Sigmoid colon (tissue), 7 donors: ENCODE results near the gene RTTN. TPM values are rescaled to one million over a fixed set of nuclear protein-coding genes. Genes with fewer than 3 reads are reported as not detected.

Experiments used
- DNase-seq: peaks from one replicate; pipeline ENCODE4 v3.0.0-alpha.2; 2019
- H3K27ac ChIP-seq, 4 donors: fragments of 200-600 bp; sonication (generic); one replicate each; pipeline ENCODE4 v1.5.1; 2016 to 2019; ENCODE audit warnings: mild to moderate bottlenecking in 1 of 4
- H3K27me3 ChIP-seq, 3 donors: fragments of 200-600 bp; sonication (generic); one replicate each; pipeline ENCODE4 v1.5.1; 2019; ENCODE audit warnings: mild to moderate bottlenecking in 1 of 3
- H3K36me3 ChIP-seq, 4 donors: fragments of 200-600 bp; sonication (generic); one replicate each; pipeline ENCODE4 v1.5.1; 2016 to 2019
- H3K4me1 ChIP-seq, 4 donors: fragments of 200-600 bp; sonication (generic); one replicate each; pipeline ENCODE4 v1.5.1; 2017 to 2019
- H3K4me3 ChIP-seq, 4 donors: fragments of 200-600 bp; sonication (generic); one replicate each; pipeline ENCODE4 v1.5.1; 2017 to 2019; ENCODE audit warnings: mild to moderate bottlenecking in 2 of 4, moderate library complexity in 1 of 4
- H3K9me3 ChIP-seq, 4 donors: fragments of 200-600 bp in 3 of 4; sonication (generic) in 3 of 4; one replicate each; pipeline versions ENCODE4 v1.5.1 to v1.6.1; 2013 to 2019
- CTCF ChIP-seq, 4 experiments: fragments of 450-650 bp in 3 of 4; fragments of 200-600 bp in 1 of 4; IDR thresholded peaks; one replicate each; pipeline ENCODE4 v1.5.1; 2016 to 2019; ENCODE audit warnings: antibody characterized with exemption in 4 of 4, mild to moderate bottlenecking in 3 of 4, moderate library complexity in 2 of 4
- EP300 ChIP-seq, 4 donors: sonication (generic); formaldehyde crosslinking; IDR thresholded peaks; one replicate each; pipeline ENCODE4 v1.6.1; 2017; ENCODE audit warnings: antibody characterized with exemption in 4 of 4
- POLR2A ChIP-seq, 2 donors: fragments of 450-650 bp; IDR thresholded peaks; one replicate each; pipeline ENCODE4 v1.6.1; 2016; ENCODE audit warnings: antibody characterized with exemption in 2 of 2, mild to moderate bottlenecking in 2 of 2, moderate library complexity in 2 of 2
- POLR2AphosphoS5 ChIP-seq, 4 donors: sonication (generic); formaldehyde crosslinking; IDR thresholded peaks; one replicate each; pipeline ENCODE4 v1.6.1; 2017; ENCODE audit warnings: antibody characterized with exemption in 4 of 4
- WGBS, 2 donors: extraction: QIAGEN DNeasy Blood & Tissue Kit; methylation state at CpG; one replicate each; pipeline ENCODE4 v1.1.7; 2013; 5-methylcytosine and 5-hydroxymethylcytosine counted together
- intact Hi-C: fragments of 100-400 bp; cut with DNase I; formaldehyde crosslinking; loops from one replicate; pipeline ENCODE4 v1.15.1; 2023
- polyA plus RNA-seq, 3 donors: library from polyadenylated mRNA; stranded (reverse); fragments of 200-250 nt; gene quantifications; one replicate each; pipeline ENCODE4 v1.2.3, GENCODE V29; 2013
- total RNA-seq, 4 donors: library from RNA; depleted of rRNA; stranded (reverse); fragments of >200 nt; gene quantifications; one replicate each; pipeline ENCODE4 v1.1.0, GENCODE V29; 2016
- donor health status: healthy with polysubstance abuse.
- donor health status: Bipolar disorder and iron deficiency.
- donor health status: healthy.

The RTTN gene
- total and polyA plus RNA-seq, 7 donors, result 1.4 to 18.2 (median 11.3) TPM

DNA sequence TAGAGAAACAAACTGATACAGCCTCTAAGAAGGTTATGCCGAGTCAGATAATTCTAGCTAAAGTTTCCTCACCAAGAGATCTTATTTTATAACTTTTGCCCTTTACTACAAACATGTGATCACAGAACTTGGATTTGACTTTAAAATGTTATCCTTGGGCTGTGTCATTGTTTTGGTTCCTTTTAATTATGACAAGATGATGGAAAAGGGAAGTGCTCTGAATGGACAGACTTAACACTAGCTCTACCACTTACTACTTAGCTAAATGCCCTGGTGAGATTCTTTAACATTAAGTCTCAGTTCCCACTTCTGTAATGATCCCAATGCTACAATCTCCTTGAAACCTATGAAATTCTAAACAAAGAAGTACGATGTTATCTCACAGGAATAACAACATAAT lies 69.9 kb downstream of the RTTN start:
- intact Hi-C loops, result no loop called here
- 72 to 81% methylated on average over 2 of the region's 2 CpGs for WGBS, 2 donors
- H3K4me3 ChIP-seq, result no peak overlapping the region
- no peaks in the 10 kb centered on the region for H3K27me3 ChIP-seq
- no peak for DNase-seq
- TF ChIP-seq POLR2A (IDR thresholded peaks at IDR 0.05) (no peak), CTCF (IDR thresholded peaks at IDR 0.05) (no peak), EP300 (IDR thresholded peaks at IDR 0.05) (no peak), POLR2AphosphoS5 (IDR thresholded peaks at IDR 0.05) (no peak)
- no peaks in the 10 kb centered on the region for H3K9me3 ChIP-seq
- H3K36me3 ChIP-seq, result peaks cover 0 to 23% (median 0%) of the 10 kb centered on the region in 4 donors
- peaks cover 0 to 11% (median 3%) of the 10 kb centered on the region in 4 donors for H3K4me1 ChIP-seq
- H3K27ac ChIP-seq, result no peak overlapping the region

GRCh38 chr18:70132999-70133398 lies 72.5 kb downstream of the RTTN start:
- TF ChIP-seq POLR2A (IDR thresholded peaks at IDR 0.05) (no peak), POLR2AphosphoS5 (IDR thresholded peaks at IDR 0.05) (peak in 2 of 4 donors; percentile 21 to 41), EP300 (IDR thresholded peaks at IDR 0.05) (peak in 1 of 4 donors; percentile 45), CTCF (IDR thresholded peaks at IDR 0.05) (no peak)
- WGBS, 2 donors, result 60 to 66% methylated on average over 2 of the region's 2 CpGs
- Histone ChIP-seq H3K36me3 (peaks cover 0 to 11% (median 0%) of the 10 kb centered on the region in 4 donors), H3K27ac (peak overlapping the region in 2 of 4 donors; percentile 26 to 28), H3K4me1 (peaks cover 0 to 11% (median 3%) of the 10 kb centered on the region in 4 donors), H3K4me3 (no peak overlapping the region), H3K9me3 (no peaks in the 10 kb centered on the region), H3K27me3 (no peaks in the 10 kb centered on the region)
- no peak for DNase-seq
- intact Hi-C loops, result no loop called here

GRCh38 chr18:70128271-70128670 lies 77.2 kb downstream of the RTTN start:
- no peak overlapping the region for H3K27ac ChIP-seq
- peaks cover 0 to 22% (median 0%) of the 10 kb centered on the region in 4 donors for H3K36me3 ChIP-seq
- no peak for DNase-seq
- H3K4me1 ChIP-seq, result peaks cover 0 to 8% (median 3%) of the 10 kb centered on the region in 4 donors
- intact Hi-C loops, result no loop called here
- no peaks in the 10 kb centered on the region for H3K9me3 ChIP-seq
- H3K27me3 ChIP-seq, result no peaks in the 10 kb centered on the region
- no peak for TF ChIP-seq CTCF (IDR thresholded peaks at IDR 0.05)
- TF ChIP-seq POLR2AphosphoS5 (IDR thresholded peaks at IDR 0.05), result no peak
- TF ChIP-seq POLR2A (IDR thresholded peaks at IDR 0.05), result no peak
- no peak for TF ChIP-seq EP300 (IDR thresholded peaks at IDR 0.05)
- H3K4me3 ChIP-seq, result no peak overlapping the region
- WGBS, 2 donors, result 96% methylated on average over 2 of the region's 2 CpGs

- H3K4me3 ChIP-seq, result no peak overlapping the region
- no peak overlapping the region for H3K27ac ChIP-seq
- no peaks in the 10 kb centered on the region for H3K27me3 ChIP-seq
- DNase-seq, result no peak
- peaks cover 0 to 22% (median 0%) of the 10 kb centered on the region in 4 donors for H3K36me3 ChIP-seq
- H3K4me1 ChIP-seq, result no peaks in the 10 kb centered on the region
- 94 to 95% methylated on average over 1 of the region's 1 CpG for WGBS, 2 donors
- intact Hi-C loops, result no loop called here
- H3K9me3 ChIP-seq, result no peaks in the 10 kb centered on the region
- TF ChIP-seq CTCF (IDR thresholded peaks at IDR 0.05) (no peak), EP300 (IDR thresholded peaks at IDR 0.05) (no peak), POLR2A (IDR thresholded peaks at IDR 0.05) (no peak), POLR2AphosphoS5 (IDR thresholded peaks at IDR 0.05) (no peak)
Observed at GRCh38 chr18:70127359-70127758, 78.1 kb downstream of the RTTN start.

- Histone ChIP-seq H3K4me1 (no peaks in the 10 kb centered on the region), H3K4me3 (no peak overlapping the region), H3K9me3 (no peaks in the 10 kb centered on the region), H3K36me3 (peaks cover 0 to 22% (median 0%) of the 10 kb centered on the region in 4 donors), H3K27ac (no peak overlapping the region), H3K27me3 (no peaks in the 10 kb centered on the region)
- TF ChIP-seq POLR2A (IDR thresholded peaks at IDR 0.05) (no peak), EP300 (IDR thresholded peaks at IDR 0.05) (no peak), POLR2AphosphoS5 (IDR thresholded peaks at IDR 0.05) (no peak), CTCF (IDR thresholded peaks at IDR 0.05) (no peak)
- 92 to 96% methylated on average over 1 of the region's 1 CpG for WGBS, 2 donors
- DNase-seq, result no peak
- intact Hi-C loops, result no loop called here
Observed at GRCh38 chr18:70126832-70127231, 78.7 kb downstream of the RTTN start.
